SH-SY5Y (cell line): ENCODE measurements around the gene SGTA.

ENCODE experiments used
- GATA2 ChIP-seq: IDR thresholded peaks from 2 replicates; pipeline ENCODE4 v1.6.1; 2011; ENCODE audit warnings: mild to moderate bottlenecking, low read depth, low read length
- GATA3 ChIP-seq: IDR thresholded peaks from 2 replicates; pipeline ENCODE4 v1.6.1; 2011; ENCODE audit warnings: low read depth, mild to moderate bottlenecking, low read length, moderate library complexity

SGTA gene

GRCh38 chr19:2716722-2717637 is 66.1 kb downstream of the SGTA start:
- TF ChIP-seq GATA3 (no peak), GATA2 (no peak)

- TF ChIP-seq GATA2: no peak
- no peak for TF ChIP-seq GATA3
Measured at GRCh38 chr19:2716275-2716650, 66.8 kb downstream of the SGTA start.

GRCh38 chr19:2715470-2716274 is 67.4 kb downstream of the SGTA start:
- no peak for TF ChIP-seq GATA3
- no peak for TF ChIP-seq GATA2

- TF ChIP-seq GATA3 (no peak), GATA2 (no peak)
Measured at GRCh38 chr19:2714531-2715269, 68.4 kb downstream of the SGTA start.

- no peak for TF ChIP-seq GATA2
- no peak for TF ChIP-seq GATA3
Measured at GRCh38 chr19:2711875-2712205, 71.2 kb downstream of the SGTA start.

- TF ChIP-seq GATA2 (no peak), GATA3 (no peak)
Measured at GRCh38 chr19:2711172-2711874, 71.8 kb downstream of the SGTA start.

- TF ChIP-seq GATA2 (no peak), GATA3 (no peak)
Measured at GRCh38 chr19:2706251-2706650, 76.8 kb downstream of the SGTA start.
